CD4-positive, alpha-beta T cell treated with Interleukin-15 for 4 hours (primary cell): ENCODE results near the gene ARPC5L.
"Not testable (repeated sequence)": the region's sequence is repeated elsewhere in the genome, so short reads cannot be mapped to it uniquely, and the experiment has no call there.

Experiments
- DNase-seq: peaks from one replicate; pipeline ENCODE4 v3.0.0-alpha.2; 2020; ENCODE audit warnings: low spot score

The ARPC5L gene

GRCh38 chr9:124894035-124894740 lies 32.3 kb downstream of the ARPC5L start:
- no peak for DNase-seq

GRCh38 chr9:124894741-124895170 lies 32.8 kb downstream of the ARPC5L start:
- peak; percentile 54 for DNase-seq

GRCh38 chr9:124897570-124898460 lies 35.9 kb downstream of the ARPC5L start:
- DNase-seq, result no peak

GRCh38 chr9:124899845-124900244 lies 37.9 kb downstream of the ARPC5L start:
- DNase-seq, result no peak

- DNase-seq, result no peak
Measured at GRCh38 chr9:124906966-124907365, 45.0 kb downstream of the ARPC5L start.

GRCh38 chr9:124908098-124908497 lies 46.2 kb downstream of the ARPC5L start:
- no peak for DNase-seq

- no peak for DNase-seq
Measured at GRCh38 chr9:124911766-124912165, 49.8 kb downstream of the ARPC5L start.

- DNase-seq, result no peak
Measured at GRCh38 chr9:124913378-124913777, 51.4 kb downstream of the ARPC5L start.

- DNase-seq, result no peak
Measured at GRCh38 chr9:124914753-124915405, 52.9 kb downstream of the ARPC5L start.

- DNase-seq, result not testable (repeated sequence)
Measured at GRCh38 chr9:124920394-124920793, 58.5 kb downstream of the ARPC5L start.
